ENCODE results near the gene PRSS36.
A peak's percentile ranks its signal among the peaks of the same experiment; 100 is the strongest.
"Not testable (repeated sequence)": the region's sequence is repeated elsewhere in the genome, so short reads cannot be mapped to it uniquely, and the experiment has no call there.

Gene PRSS36

GRCh38 chr16:31118223-31119155 is 31.4 kb downstream of the PRSS36 start:
- no peak for DNase-seq

DNA sequence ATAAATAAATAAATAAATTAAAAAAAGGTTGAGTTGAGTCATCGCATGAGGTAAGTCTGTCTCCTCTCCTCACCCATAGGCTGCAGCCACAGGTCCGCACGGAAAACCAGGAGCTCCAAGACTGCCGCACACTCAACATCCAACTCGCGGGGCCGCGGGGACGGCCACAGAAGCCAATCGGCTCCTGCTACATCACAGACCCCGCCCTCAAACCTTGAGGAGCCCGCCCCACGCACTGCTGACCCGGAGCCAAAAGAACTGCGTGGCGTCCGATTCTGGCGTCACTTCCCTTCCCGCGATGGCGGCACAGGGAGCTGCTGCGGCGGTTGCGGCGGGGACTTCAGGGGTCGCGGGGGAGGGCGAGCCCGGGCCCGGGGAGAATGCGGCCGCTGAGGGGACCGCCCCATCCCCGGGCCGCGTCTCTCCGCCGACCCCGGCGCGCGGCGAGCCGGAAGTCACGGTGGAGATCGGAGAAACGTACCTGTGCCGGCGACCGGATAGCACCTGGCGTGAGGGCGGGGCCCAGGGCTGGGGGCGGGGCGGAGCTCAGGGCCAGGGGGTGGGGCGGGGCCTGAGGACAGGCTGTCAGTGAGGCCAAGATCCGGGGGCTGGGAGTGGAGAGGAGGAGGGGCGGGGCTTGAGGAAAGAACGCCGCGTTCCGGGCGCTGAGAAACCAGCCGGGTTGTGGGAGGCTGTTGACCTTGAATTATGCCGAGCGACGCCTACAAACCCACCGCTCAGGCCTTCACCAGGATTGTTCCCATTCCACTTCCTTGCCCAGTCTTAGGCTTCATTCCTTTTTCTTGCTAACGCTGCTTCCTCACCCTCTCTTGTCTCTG is 32.3 kb downstream of the PRSS36 start, which contains the start of gene KAT8:
Gene KAT8, plus strand, starts transcription at position 281 of the 839 bp plus-strand sequence. Its CDS starts 18 bp downstream, at position 299.
- DNase-seq = peak; percentile 99

- DNase-seq = no peak
Observed at GRCh38 chr16:31114468-31114867, 35.4 kb downstream of the PRSS36 start.

- DNase-seq = no peak
Observed at GRCh38 chr16:31113121-31114120, 36.4 kb downstream of the PRSS36 start.

- no peak for DNase-seq
Observed at GRCh38 chr16:31112711-31113110, 37.2 kb downstream of the PRSS36 start.

DNA sequence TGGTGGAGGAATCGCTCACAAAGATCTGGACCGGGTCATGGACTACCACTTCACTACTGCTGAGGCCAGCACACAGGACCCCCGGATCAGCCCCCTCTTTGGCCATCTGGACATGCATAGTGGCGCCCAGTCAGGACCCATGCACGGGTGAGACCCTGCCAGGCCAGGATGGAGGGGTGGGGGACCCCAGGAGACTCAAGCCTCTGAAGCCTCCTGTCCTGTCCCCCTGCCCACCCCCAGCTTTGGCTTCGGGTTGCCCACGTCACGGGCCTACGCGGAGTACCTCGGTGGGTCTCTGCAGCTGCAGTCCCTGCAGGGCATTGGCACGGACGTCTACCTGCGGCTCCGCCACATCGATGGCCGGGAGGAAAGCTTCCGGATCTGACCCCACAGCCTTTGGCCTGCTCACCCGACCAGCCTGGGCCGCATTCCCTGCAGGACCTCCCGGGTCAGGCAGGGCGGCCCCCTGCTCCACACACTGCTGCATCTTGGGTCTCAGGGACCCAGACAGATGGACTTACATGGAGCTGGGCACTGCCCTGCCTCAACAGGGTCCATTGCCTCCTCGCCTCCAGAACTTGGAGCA is 37.9 kb downstream of the PRSS36 start:
- no peak for DNase-seq

DNA sequence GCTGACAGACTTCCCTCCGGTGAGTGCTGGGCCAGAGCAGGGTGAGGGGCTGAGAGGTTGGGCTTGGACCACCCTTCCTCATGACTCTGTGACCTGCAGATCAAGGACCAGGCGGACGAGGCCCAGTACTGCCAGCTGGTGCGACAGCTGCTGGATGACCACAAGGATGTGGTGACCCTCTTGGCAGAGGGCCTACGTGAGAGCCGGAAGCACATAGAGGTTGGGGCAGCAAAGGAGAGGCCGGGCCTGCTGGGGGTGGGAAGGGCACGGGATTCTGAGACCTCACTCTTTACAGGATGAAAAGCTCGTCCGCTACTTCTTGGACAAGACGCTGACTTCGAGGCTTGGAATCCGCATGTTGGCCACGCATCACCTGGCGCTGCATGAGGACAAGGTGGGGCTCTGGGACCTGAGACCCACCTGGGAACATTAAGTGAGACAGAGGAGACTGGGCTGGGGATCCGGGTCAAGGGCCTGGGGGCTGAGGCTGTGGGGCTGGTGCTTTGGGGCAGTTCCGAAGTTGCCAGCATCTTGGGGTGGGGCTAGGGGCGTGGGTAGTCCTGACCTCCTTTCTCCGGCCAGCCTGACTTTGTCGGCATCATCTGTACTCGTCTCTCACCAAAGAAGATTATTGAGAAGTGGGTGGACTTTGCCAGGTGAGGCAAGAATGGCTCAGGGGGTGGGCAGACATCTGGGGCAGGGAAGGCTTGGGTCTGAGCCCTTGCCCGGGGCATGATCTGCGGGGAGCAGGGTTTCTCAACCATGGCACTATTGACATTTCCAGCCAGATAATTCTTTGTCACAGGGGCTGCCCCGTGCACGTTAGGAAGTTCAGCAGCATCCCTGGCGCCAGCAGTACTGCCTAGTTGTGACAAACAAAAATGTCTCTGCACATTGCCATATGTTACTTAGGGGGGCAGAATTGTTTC is 39.5 kb downstream of the PRSS36 start:
- no peak for DNase-seq

GRCh38 chr16:31109622-31110021 is 40.2 kb downstream of the PRSS36 start:
- DNase-seq = no peak

GRCh38 chr16:31108794-31109558 is 40.9 kb downstream of the PRSS36 start:
- no peak for DNase-seq

- DNase-seq = peak; percentile 54
Observed at GRCh38 chr16:31108035-31108793, 41.7 kb downstream of the PRSS36 start, which contains the start of gene BCKDK. Gene BCKDK (plus strand): TSS chr16:31108386. CDS start chr16:31109224, 838 bp downstream.

DNA sequence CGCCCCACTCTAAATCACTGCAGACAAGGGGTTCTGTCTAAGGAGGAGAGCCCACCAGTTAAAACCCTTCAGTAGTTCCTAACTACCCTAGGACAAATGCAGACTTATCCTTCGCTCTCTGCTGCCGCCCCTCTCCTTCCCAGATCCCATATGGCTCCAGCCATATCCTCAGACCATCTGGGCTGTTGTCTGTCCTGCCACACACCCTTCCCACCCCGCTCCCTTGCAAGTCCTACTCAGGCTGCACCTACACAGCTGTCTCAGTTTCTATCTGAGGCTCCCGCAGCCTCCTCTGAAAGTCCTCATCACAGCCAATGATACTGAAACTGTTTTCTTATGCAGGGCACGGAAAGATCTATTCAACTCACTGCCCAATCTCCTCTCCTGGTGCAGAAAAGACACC is 42.4 kb downstream of the PRSS36 start:
- no peak for DNase-seq

- DNase-seq = no peak
Observed at GRCh38 chr16:31106509-31107464, 43.1 kb downstream of the PRSS36 start.

GRCh38 chr16:31105677-31106213 is 44.1 kb downstream of the PRSS36 start:
- no peak for DNase-seq

- not testable (repeated sequence) for DNase-seq
Observed at GRCh38 chr16:31100876-31101641, 48.8 kb downstream of the PRSS36 start.

GRCh38 chr16:31099860-31100638 is 49.8 kb downstream of the PRSS36 start:
- DNase-seq = no peak

Data from NCI-H1436 (cell line).